Measurements from ENCODE around the gene FBXL7.
"Not testable (repeated sequence)": the region's sequence is repeated elsewhere in the genome, so short reads cannot be mapped to it uniquely, and the experiment has no call there.

Gene FBXL7

GRCh38 chr5:15835514-15835913 lies 335.5 kb downstream of the FBXL7 start:
- DNase-seq, result no peak

DNA sequence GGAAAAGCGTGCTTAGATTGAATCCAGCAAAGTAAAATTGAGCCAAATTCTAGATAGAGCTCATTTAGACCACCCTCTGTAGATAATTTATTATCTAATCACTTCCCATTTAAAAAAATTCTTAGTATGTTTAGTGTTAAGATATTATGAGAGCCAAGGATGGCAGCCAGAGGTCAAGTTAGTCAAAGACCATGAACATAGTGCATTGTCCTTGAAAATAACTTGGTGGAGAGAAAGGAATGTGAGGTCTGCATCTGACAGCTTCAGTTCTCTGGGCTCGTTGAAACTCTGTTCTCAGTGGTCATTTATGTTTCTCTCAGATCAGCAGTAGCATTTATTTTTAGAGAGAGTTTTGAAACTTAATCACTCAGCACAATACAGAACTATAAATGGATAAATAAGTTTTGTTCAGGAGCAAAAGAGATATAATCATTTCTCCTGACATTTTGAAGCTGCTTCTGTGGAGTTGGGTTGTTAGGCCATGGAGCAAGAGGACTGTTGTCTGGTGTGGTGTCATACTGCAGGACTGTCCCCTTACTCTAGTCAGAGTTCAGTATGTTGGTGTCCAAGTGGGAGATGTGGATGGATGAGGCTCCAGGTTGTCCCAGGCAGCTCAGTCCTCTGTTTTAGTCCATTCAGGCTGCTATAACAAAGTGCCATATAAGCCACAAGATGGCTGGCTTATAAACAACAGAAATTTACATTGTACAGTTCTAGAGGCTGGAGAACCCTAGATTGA lies 337.7 kb downstream of the FBXL7 start:
- DNase-seq, result no peak

- no peak for DNase-seq
Observed at GRCh38 chr5:15844253-15844652, 344.3 kb downstream of the FBXL7 start.

DNA sequence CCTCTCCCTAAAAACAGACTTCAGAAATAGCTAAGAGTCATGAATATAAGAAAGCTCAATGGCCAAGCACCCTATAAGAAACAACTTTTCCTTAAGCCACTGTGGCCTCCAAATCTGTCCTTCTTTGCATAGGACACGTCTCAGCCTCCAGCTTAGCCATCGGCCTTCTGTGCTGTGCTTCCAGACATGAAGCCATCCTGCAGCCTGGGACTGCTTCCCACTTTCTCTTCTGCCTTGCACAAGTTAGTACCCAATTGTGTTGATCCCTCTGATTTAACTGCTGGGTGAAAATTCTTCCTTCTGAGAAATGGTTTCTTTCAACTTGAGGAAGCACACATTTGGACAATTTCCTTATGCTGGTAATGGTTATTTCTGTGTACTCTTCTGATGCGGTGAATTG lies 344.9 kb downstream of the FBXL7 start:
- DNase-seq, result no peak

DNA sequence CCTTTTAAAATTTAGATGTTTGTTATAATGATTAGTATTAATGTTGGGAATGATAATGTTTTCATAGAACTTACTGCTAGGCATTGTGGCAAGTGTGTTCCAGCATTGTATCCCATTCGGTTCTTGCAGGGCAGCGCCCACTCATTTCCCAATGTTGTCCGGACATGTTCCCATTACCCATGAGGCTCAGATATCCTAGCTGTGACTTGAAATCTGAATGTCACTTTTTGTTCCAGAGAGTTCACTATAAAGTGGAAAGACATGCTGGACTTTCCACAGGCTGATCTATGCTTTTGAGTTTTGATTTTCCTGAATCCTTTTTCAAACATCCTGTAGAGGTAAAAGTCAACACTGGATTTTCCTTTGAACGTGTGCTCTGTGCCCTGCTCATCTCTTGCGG lies 350.6 kb downstream of the FBXL7 start:
- no peak for DNase-seq

GRCh38 chr5:15850939-15851341 lies 351.0 kb downstream of the FBXL7 start:
- DNase-seq, result no peak

- DNase-seq, result no peak
Observed at GRCh38 chr5:15852217-15852616, 352.2 kb downstream of the FBXL7 start.

- DNase-seq, result no peak
Observed at GRCh38 chr5:15852949-15853348, 353.0 kb downstream of the FBXL7 start.

GRCh38 chr5:15858326-15858725 lies 358.3 kb downstream of the FBXL7 start:
- no peak for DNase-seq

- DNase-seq, result no peak
Observed at GRCh38 chr5:15864536-15865215, 364.7 kb downstream of the FBXL7 start.

GRCh38 chr5:15872259-15872658 lies 372.3 kb downstream of the FBXL7 start:
- DNase-seq, result not testable (repeated sequence)

- no peak for DNase-seq
Observed at GRCh38 chr5:15877914-15878313, 377.9 kb downstream of the FBXL7 start.

DNA sequence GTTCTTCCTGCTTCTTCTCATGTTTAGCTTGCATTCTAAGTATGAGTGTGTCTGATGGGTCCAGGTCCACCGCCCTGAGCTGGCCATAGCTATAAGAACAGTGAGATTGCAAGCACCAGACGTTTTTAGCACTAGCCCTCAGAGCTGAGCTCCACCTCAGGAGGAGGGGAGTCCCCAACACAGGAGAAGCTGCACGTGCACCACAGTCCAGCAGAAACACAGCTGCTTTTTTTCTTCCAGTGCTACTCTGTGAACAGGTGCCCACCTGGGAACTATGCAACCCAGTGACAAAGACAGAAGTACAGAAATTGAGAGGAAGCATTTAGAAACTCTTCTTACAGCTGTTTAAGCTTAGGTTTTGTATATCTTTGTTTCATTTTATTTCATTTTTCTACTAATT lies 380.2 kb downstream of the FBXL7 start:
- DNase-seq, result no peak

GRCh38 chr5:15885156-15885555 lies 385.2 kb downstream of the FBXL7 start:
- no peak for DNase-seq

- DNase-seq, result no peak
Observed at GRCh38 chr5:15886156-15886555, 386.2 kb downstream of the FBXL7 start.

- no peak for DNase-seq
Observed at GRCh38 chr5:15887093-15887492, 387.1 kb downstream of the FBXL7 start.

GRCh38 chr5:15889001-15889400 lies 389.0 kb downstream of the FBXL7 start:
- DNase-seq, result no peak

- DNase-seq, result no peak
Observed at GRCh38 chr5:15893866-15894265, 393.9 kb downstream of the FBXL7 start.

- DNase-seq, result no peak
Observed at GRCh38 chr5:15897656-15898055, 397.7 kb downstream of the FBXL7 start.

DNA sequence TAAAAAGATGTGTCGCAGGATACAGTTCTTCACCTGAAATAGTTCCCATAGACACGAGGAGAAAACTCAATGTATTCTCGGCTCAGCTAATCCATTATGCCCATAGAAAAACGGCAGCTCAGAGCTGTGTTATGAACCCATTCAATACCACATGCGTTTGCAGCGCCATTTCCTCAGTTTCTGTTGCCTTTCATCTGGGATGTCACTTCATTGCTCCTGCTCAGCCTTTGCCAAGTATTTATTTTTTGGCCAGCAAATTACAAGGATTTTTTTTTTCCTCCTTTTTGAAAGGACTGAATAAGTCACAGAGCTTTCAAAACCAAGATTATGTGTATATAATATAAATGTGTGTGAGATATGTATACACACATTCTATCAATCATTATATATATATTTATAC lies 398.7 kb downstream of the FBXL7 start:
- no peak for DNase-seq

DNA sequence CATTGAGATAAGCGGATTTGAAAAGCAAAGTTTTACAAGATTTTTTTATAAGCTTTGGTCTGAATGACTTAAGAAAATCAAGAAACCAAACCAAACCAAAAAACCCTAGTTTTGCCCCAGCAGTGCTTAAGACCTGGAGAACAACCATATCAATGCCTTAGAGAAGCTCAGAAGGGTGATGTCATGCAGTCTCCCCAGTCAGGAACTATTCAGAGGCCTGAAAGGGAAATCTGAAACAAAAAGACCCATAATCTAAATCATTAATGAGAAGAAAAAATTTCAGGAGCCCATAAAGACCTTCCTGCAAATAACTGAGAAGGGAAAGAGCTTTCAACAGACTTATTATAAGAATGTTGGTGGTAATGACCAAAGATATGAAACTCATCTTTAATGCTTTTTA lies 399.5 kb downstream of the FBXL7 start:
- no peak for DNase-seq

- no peak for DNase-seq
Observed at GRCh38 chr5:15901151-15901550, 401.2 kb downstream of the FBXL7 start.

- DNase-seq, result no peak
Observed at GRCh38 chr5:15902066-15902465, 402.1 kb downstream of the FBXL7 start.

GRCh38 chr5:15904899-15905830 lies 405.2 kb downstream of the FBXL7 start:
- DNase-seq, result no peak
